ACHN (cell line): ENCODE measurements around the gene ACAA1.
"Not testable (repeated sequence)": the region's sequence is repeated elsewhere in the genome, so short reads cannot be mapped to it uniquely, and the experiment has no call there.

Experiments used
- DNase-seq: peaks from one replicate; pipeline ENCODE4 v3.0.0-alpha.2; 2015
- in situ Hi-C: cut with HindIII; loops from 2 replicates; pipeline ENCODE4 v1.10.0; 2017; ENCODE audit warnings: low sequenced_read_pairs, low pct_ligation_motif_present, low pct_unique_long_range_greater_than_20kb

ACAA1 gene

DNA sequence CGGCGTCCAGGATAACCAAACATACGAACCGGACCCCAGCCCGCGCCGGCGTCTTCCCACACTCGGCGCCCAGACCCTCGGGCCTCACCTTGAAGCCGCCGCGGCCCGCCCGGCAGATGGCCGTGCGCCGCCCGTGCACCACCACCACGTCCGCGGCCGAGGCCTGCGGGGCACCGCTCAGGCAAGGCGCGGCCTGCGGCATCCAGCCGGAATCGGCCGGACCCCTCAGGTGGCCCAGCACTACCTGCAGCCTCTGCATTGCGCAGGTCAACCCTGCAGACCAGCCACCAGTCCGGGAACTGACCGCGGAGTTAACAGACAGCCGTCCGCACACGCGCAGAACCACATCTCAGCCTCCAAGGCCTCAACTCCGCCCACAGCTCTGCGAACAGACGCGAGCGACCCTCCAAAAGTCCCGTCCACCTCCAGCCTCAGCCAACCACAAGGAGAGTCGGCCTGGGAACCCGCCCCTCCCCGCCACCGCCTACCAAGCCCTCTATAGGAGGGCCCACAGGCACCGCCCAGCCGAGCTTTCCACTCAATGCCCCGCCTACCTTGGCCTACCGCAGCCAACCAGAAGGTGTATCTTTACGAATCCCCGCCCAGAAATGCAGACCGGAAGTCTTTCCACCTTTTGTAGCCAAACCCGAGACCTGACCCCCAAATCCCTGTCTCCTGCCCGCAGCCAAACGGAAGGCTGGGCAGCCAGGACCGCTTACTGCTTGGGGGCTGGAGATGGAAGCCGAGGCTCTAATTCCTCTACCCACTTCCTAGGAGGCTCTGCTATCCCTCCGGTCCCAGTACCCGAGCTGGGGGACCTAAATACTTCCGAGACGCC lies at the start of gene ACAA1:
ACAA1 (minus strand) TSS at position 351 of the 838 bp plus-strand sequence; CDS start at position 259, 92 bp downstream.
- in situ Hi-C loops: no loop called here
- DNase-seq: peak; percentile 98

DNA sequence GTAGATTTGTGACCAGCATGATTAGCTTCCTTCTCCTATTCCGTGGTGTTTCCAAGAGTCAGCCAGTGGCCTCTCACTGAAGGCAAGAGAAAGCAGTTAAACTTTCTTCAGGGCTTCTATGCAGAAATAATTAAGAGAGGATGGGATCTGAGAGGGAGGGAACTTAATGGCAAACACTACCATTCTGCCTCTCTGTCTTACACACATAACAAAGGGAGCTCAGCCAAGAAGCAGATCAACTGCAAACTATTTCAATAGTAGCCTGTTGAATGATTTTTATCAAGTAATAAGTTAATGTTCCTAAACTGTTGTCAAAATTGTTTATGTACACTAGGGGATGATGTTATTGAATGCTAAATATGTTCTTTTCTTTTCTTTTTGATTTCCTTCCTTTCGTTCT lies 40.3 kb upstream of the ACAA1 start:
- DNase-seq: no peak
- in situ Hi-C loops: no loop called here

DNA sequence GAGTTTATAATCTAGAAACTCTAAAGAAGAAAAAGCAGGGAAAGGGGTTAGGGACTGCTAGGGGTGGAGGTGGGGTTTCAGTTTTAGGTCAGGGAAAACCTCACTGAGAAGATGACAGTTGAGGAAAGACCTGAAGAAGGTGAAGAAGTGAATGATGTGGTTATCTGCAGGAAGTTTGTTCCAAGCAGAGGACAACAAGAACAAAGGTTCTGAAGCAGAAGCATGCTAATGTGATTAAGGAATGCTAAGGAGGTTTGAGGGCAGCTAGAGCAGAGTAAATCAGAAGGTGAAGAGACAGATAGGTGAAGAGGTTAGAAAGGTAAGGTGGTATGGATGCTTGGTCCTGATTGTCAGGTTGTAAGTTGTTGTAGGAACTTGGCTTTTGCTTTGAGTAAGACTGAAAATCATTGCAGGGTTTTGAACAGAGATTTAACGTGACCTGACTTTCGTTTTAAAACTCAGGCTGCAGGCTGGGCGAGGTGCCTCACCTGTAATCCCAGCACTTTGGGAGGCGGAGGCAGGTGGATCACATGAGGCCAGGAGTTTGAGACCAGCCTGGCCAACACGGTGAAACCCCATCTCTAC lies 37.0 kb upstream of the ACAA1 start:
- in situ Hi-C loops: no loop called here
- DNase-seq: no peak

DNA sequence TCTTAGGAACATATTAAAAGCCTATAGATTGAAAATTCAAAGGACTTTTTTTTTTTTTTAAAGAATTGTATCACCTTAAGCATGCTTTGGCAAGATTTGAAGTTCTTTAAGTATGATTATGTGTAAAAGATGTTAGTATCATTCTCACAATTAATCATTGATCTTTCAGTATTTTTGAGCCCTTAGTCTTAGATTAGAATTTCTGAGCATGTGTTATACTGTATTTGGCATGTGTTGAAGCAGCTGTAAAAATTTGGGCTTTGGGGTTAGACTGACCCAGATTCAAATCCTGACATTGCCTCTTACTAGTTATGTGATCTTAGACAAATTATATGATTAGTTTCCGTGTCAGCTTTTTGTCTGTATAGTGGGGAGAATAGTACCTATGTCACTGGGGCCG lies 34.7 kb upstream of the ACAA1 start:
- DNase-seq: no peak
- in situ Hi-C loops: no loop called here

DNA sequence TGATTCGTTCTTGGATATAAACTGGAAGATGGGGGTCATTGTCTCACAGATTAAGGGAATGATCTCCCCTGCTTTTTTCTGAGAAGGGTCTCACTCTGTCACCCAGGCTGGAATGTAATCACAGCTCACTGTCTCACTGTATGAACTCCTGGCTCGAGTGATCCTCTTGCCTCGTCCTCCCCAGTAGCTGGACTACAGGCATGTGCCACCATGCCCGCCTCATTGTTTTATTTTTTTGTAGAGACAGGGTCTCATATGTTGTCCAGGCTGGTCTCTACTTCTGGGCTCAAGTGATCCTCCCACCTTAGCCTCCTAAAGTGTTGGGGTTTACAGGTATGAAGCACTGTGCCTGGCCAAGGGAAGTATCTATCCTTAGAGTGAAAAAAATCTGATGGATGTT lies 33.8 kb upstream of the ACAA1 start:
- in situ Hi-C loops: no loop called here
- DNase-seq: no peak

DNA sequence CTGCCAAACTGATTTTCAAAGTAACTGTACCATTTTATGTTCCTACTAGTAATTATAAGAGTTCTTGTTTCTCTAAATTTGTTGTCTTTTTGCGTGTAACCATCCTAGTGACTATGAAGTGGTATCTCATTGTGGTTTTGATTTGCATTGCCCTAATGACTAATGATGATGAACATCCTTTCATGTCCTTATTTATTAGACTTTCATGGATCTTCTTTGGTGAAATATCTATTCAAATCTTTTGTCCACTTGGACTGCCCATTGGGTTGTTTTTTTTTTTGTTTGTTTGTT lies 32.0 kb upstream of the ACAA1 start:
- no peak for DNase-seq
- in situ Hi-C loops: no loop called here

DNA sequence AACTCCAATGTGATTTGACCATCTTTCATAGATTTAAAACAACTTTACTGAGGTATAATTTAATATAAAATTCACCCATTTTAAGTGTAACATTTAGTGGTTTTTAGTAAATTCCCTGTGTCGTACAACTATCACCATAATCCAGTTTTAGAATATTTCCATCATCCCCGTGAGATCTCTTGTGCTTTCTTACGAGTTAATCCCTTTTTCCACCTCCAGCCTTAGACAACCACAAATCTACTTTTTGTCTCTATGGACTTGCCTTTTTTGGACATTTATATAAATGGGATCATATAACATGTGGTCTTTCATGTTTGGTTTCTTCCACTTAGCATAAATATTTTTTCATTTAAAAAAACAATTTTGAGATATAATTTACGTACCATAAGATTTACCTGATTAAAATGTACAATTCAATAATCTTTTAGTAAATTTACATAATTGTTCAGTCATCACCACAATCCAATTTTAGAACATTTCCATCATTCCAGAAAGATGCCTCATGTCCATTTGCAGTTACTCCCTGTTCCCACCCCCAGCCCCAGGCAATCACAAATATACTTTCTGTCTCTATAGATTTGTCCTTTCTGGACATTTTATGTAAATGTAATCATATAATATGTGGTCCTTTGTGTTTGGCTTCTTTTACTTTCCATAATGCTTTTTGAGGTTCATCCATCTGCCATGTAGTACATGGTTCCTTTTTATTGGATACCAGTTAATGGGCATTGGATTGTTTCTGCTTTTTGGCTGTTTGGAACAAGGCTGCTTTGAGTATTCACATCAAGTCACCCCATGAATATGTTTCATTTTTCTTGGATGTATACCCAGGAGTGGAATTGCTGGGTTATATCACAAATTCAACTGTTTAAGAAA lies 31.5 kb upstream of the ACAA1 start:
- in situ Hi-C loops: no loop called here
- no peak for DNase-seq

- in situ Hi-C loops: no loop called here
- DNase-seq: no peak
Observed at GRCh38 chr3:38167591-38167990, 30.7 kb upstream of the ACAA1 start.

DNA sequence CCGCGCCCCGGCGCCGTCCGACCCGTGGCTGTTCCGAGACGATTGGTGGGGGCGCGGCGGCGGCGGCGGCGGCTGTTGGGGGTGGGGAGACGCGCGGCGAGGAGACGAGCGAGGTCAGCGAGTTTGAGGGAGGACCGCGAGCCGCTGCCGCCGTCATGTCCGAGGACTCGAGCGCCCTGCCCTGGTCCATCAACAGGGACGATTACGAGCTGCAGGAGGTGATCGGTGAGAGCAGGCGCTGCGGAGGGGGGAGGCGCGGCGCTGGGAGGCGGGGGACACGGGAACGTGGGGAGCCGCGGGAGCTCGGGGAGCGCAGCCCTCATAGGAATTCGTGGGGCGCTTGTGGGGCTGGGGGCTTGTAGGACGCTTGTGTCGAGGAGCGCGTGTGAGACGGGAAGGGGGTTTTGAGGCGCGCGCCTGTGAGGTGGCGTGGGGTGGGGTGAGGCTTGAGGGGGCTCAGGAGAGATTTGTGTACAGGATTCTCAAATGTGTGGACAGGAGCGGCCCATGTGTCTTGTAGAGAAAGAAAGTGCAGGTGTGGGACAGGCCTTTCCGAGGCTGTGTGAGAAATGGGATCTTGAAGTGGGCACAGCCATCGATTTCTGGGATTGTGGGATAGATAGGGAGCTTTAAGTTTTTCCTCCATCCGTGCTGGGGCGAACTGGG lies 28.9 kb upstream of the ACAA1 start:
- DNase-seq: peak; percentile 55
- in situ Hi-C loops: no loop called here

GRCh38 chr3:38164952-38165721 lies 28.2 kb upstream of the ACAA1 start, which contains the start of gene OXSR1:
Gene OXSR1, plus strand, starts transcription at chr3:38165537. Its CDS starts 340 bp downstream, at chr3:38165877.
- in situ Hi-C loops: no loop called here

DNA sequence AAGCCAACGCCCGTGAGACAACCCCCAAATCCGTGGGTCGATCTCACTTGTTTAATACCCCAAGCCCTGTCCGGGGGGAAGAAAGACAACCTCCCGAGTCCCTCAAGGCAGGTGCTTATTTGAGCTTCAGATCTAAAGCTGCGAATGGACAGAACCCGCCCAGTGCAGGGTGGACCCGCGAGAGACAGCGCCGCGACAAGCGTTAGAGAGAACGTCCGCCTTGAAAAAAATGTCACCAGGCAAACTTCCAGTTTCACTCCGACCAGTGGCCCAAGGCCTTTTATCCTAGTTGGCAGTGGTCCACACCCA lies 27.7 kb upstream of the ACAA1 start:
- in situ Hi-C loops: no loop called here
- DNase-seq: no peak

More at GRCh38 chr3:38164952-38165721, 28.2 kb upstream of the ACAA1 start, which contains the start of gene OXSR1:
- DNase-seq: peak; percentile 99

DNA sequence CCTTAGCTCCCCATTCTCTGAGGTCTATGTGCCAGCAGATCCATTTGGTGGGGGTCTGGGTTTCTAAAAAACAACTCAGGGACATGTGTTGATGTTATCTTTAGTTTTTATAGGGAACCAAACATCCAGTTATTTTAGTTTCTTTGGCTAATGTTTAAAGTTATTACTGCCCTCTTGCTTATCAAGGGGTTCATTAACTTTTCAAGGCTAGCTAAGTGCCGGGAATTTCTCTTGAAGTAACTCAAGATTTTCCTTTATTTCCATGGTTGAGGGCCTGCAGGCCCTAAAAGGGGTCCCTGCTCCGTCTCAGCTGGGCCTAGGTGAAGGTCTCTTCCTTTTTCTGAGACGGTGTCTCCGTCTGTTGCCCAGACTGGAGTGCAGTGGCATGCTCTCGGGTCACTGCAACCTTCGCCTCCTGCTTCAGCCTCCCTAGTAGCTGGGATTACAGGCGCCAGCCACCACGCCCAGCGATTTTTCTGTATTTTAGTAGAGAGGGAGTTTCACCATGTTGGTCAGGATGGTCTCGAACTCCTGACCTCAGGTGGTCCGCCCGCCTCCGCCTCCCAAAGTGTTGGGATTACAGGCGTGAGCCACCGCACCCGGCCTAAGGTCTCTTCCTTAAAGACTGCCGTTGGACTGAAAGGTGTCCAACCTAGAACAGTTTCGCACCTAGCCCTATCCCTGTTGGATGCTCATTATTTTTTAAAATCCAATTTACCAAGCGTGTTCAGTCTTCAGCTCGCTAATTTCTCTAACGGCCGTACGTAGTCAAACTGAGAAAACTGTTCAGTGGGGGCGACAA lies 27.1 kb upstream of the ACAA1 start:
- in situ Hi-C loops: no loop called here
- no peak for DNase-seq

- in situ Hi-C loops: no loop called here
- peak; percentile 24 for DNase-seq
Observed at GRCh38 chr3:38163117-38163840, 26.4 kb upstream of the ACAA1 start.

DNA sequence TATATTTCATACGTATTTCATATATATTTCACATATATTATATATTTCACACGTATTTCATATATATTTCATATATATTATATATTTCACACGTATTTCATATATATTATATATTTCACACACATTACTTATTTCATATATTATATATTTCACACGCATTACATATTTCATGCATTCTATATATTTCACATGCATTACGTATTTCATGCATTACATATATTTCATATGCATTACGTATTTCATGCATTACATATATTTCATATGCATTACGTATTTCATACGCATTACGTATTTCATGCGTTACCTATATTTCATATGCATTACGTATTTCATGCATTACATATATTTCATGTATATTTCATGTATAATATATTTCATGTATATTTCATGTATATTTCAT lies 23.8 kb upstream of the ACAA1 start:
- in situ Hi-C loops, DNase-seq: not testable (repeated sequence)

DNA sequence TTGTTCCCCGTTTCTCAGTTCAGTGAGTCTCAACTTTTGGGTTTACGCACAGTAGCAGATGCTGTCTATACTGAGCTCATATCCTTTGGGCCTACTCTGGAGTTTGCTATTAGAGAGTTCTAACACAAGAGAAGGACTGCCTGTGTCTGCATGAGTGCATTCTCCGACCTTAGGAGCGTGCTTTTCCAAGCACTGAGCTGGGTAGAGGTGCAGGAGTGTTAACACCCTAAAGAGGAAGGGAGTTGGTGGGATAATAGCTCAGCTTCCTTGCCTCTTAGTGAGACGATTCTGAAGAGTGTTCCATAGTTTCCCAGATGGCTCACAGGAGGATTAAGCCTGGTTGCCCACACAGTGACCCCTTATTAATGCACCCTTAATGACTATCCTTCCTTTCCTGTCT lies 21.5 kb upstream of the ACAA1 start:
- in situ Hi-C loops: no loop called here
- DNase-seq: no peak

DNA sequence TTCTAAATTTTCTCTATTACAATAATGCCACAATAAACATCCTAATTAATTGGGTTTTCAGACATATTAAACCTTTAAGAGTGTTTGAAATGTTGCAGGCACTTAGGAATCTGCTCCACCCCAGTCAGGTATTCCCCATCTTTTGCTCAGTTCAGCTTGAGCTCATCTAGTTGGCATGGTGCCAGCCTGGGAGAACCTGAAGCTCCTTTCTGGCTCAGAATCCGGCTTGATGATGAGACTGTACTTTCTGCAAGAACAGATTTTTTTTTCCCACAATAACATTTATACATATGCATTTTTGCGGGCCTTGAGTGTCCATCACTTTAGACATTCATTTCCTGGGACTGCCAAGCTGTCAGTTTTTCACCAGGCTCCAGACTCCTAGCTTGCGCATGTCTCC lies 20.7 kb upstream of the ACAA1 start:
- in situ Hi-C loops: no loop called here
- DNase-seq: no peak

DNA sequence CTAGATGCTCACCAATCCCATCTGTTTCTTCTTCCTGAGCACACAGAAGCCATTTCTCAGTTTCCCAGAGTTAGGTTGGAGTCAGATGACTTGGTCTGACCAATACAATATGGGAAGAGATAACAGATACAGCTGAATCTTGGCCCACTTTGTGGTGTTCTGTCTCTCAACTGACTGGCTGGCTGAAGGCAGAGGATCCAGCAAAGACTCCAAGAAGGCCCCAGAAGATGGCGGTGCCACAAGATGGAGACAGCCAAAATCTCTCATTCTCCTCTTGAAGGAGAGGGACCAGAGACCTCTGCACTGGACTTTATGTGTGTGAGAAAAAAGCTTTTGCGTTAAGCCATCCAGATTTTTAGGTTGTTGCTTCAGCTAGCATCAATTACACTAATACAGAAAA lies 20.2 kb upstream of the ACAA1 start:
- no peak for DNase-seq
- in situ Hi-C loops: no loop called here
